Lung (tissue), 12 donors: ENCODE measurements around the gene LIMS2. TPM values are rescaled to one million over a fixed set of nuclear protein-coding genes. Genes with fewer than 3 reads are reported as not detected.

Experiments used
- ATAC-seq: fragments of 200-7000 bp; cut with Tn5 transposase; one replicate; pipeline ENCODE4 v1.9.1; 2020; ENCODE audit warnings: moderate number of reproducible peaks; ENCODE audit not compliant: insufficient read depth, low FRiP score
- DNase-seq, 3 donors: peaks; one replicate each; pipeline ENCODE4 v3.0.0-alpha.2; 2013 to 2017
- H3K27ac ChIP-seq, 2 donors: one replicate each; pipeline ENCODE4 v1.5.1; 2013; ENCODE audit warnings: mild to moderate bottlenecking in 2 of 2, moderate library complexity in 2 of 2, control low read depth in 1 of 2, inconsistent platforms in 1 of 2, low read depth in 1 of 2, low read length in 1 of 2
- H3K27me3 ChIP-seq, 3 donors: one replicate each; pipeline ENCODE4 v1.5.1; 2013; ENCODE audit warnings: low read length in 2 of 3; ENCODE audit not compliant: control insufficient read depth in 3 of 3, insufficient read depth in 3 of 3
- H3K36me3 ChIP-seq, 4 donors: one replicate each; pipeline ENCODE4 v1.5.1; 2013; ENCODE audit warnings: low read length in 4 of 4, mild to moderate bottlenecking in 1 of 4, moderate library complexity in 1 of 4; ENCODE audit not compliant: control insufficient read depth in 4 of 4, insufficient read depth in 4 of 4
- H3K4me1 ChIP-seq, 5 donors: one replicate each; pipeline ENCODE4 v1.5.1; 2013; ENCODE audit warnings: low read length in 5 of 5, mild to moderate bottlenecking in 2 of 5, moderate library complexity in 1 of 5; ENCODE audit not compliant: control insufficient read depth in 5 of 5, insufficient read depth in 5 of 5
- H3K4me3 ChIP-seq: one replicate; pipeline ENCODE4 v1.5.1; 2013; ENCODE audit warnings: mild to moderate bottlenecking, control low read depth, moderate library complexity
- H3K9ac ChIP-seq, 2 donors: one replicate each; pipeline ENCODE4 v1.5.1; 2013; ENCODE audit warnings: low read length in 2 of 2, control low read depth in 1 of 2; ENCODE audit not compliant: insufficient read depth in 1 of 2
- H3K9me3 ChIP-seq, 4 donors: one replicate each; pipeline ENCODE4 v1.5.1; 2013; ENCODE audit warnings: low read length in 3 of 4, mild to moderate bottlenecking in 1 of 4, moderate library complexity in 1 of 4; ENCODE audit not compliant: control insufficient read depth in 4 of 4, insufficient read depth in 3 of 4
- CTCF ChIP-seq: IDR thresholded peaks from 2 replicates; pipeline ENCODE4 v1.5.1; 2012; ENCODE audit warnings: mild to moderate bottlenecking; ENCODE audit errors: control extremely low read depth, extremely low read depth
- WGBS, 2 donors: extraction: QIAGEN DNeasy Blood & Tissue Kit; methylation state at CpG; one replicate each; pipeline ENCODE4 v1.1.7; 2013; 5-methylcytosine and 5-hydroxymethylcytosine counted together
- polyA plus RNA-seq, 2 donors: library from polyadenylated mRNA; stranded (reverse); fragments of 200-250 nt; gene quantifications; one replicate each; pipeline ENCODE4 v1.2.1, GENCODE V29; 2013
- total RNA-seq, 2 donors: library from RNA; depleted of rRNA in 1 of 2; stranded (reverse); fragments of >200 nt in 1 of 2; gene quantifications; one replicate each; pipeline ENCODE4 v1.2.1, GENCODE V29; 2014 to 2021
- donor health status: control.
- donor health status: control.
- donor health status: Bipolar disorder and iron deficiency.
- donor health status: healthy.
- donor health status: DM: yes; HTN: yes; CAD: no.

The LIMS2 gene
- total and polyA plus RNA-seq, 4 donors, result 22.2 to 138 (median 80.4) TPM

GRCh38 chr2:127624756-127625571 is 50.4 kb downstream of the LIMS2 start:
- Histone ChIP-seq H3K4me1 (no peaks in the 10 kb centered on the region), H3K9me3 (peaks cover 0 to 2% (median 0%) of the 10 kb centered on the region in 4 donors), H3K27ac (no peak overlapping the region), H3K27me3 (no peaks in the 10 kb centered on the region), H3K9ac (no peak overlapping the region), H3K36me3 (no peaks in the 10 kb centered on the region), H3K4me3 (no peak overlapping the region)
- no peak for TF ChIP-seq CTCF
- DNase-seq (no peak), ATAC-seq (no peak)
- 80 to 88% methylated on average over 23 of the region's 23 CpGs for WGBS, 2 donors

- Histone ChIP-seq H3K27me3 (no peaks in the 10 kb centered on the region), H3K9ac (no peak overlapping the region), H3K36me3 (no peaks in the 10 kb centered on the region), H3K27ac (no peak overlapping the region), H3K9me3 (no peaks in the 10 kb centered on the region), H3K4me3 (no peak overlapping the region), H3K4me1 (no peaks in the 10 kb centered on the region)
- 92 to 93% methylated on average over 5 of the region's 5 CpGs for WGBS, 2 donors
- no peak for DNase-seq
- no peak for TF ChIP-seq CTCF
- no peak for ATAC-seq
These were observed 51.0 kb downstream of the LIMS2 start for GRCh38 chr2:127624320-127624755.

- Histone ChIP-seq H3K27ac (no peak overlapping the region), H3K9me3 (peaks cover 0 to 2% (median 0%) of the 10 kb centered on the region in 4 donors), H3K4me3 (no peak overlapping the region), H3K9ac (no peak overlapping the region), H3K27me3 (no peaks in the 10 kb centered on the region), H3K4me1 (no peaks in the 10 kb centered on the region), H3K36me3 (no peaks in the 10 kb centered on the region)
- WGBS, 2 donors, result 88 to 92% methylated on average over 36 to 38 of the region's 38 CpGs
- ATAC-seq (no peak), DNase-seq (peak in 1 of 3 donors; percentile 9)
- no peak for TF ChIP-seq CTCF
These were observed 51.7 kb downstream of the LIMS2 start for GRCh38 chr2:127623388-127624319.
